Ascending aorta (tissue), 2 donors: ENCODE measurements around the gene ADNP2. TPM values are rescaled to one million over a fixed set of nuclear protein-coding genes. Genes with fewer than 3 reads are reported as not detected.

Experiments used
- DNase-seq, 2 donors: peaks; one replicate each; pipeline ENCODE4 v3.0.0-alpha.2; 2019; ENCODE audit warnings: low spot score in 2 of 2
- H3K27ac ChIP-seq, 2 donors: fragments of 200-600 bp; sonication (generic); one replicate each; pipeline ENCODE4 v1.5.1; 2016 to 2017; ENCODE audit warnings: mild to moderate bottlenecking in 1 of 2
- H3K27me3 ChIP-seq: fragments of 200-600 bp; sonication (generic); one replicate; pipeline ENCODE4 v1.5.1; 2017
- H3K36me3 ChIP-seq, 2 donors: fragments of 200-600 bp; sonication (generic); one replicate each; pipeline ENCODE4 v1.5.1; 2016
- H3K4me1 ChIP-seq, 2 donors: fragments of 200-600 bp; sonication (generic); one replicate each; pipeline ENCODE4 v1.5.1; 2016 to 2017; ENCODE audit warnings: mild to moderate bottlenecking in 1 of 2
- H3K4me3 ChIP-seq, 2 donors: fragments of 200-600 bp; sonication (generic); one replicate each; pipeline ENCODE4 v1.5.1; 2016 to 2017; ENCODE audit warnings: mild to moderate bottlenecking in 1 of 2
- H3K9me3 ChIP-seq, 2 donors: fragments of 200-600 bp; sonication (generic); one replicate each; pipeline ENCODE4 v1.5.1; 2016
- intact Hi-C: fragments of 100-400 bp; cut with DNase I; formaldehyde crosslinking; loops from one replicate; pipeline ENCODE4 v1.15.1; 2023
- total RNA-seq: library from RNA; depleted of rRNA; stranded (reverse); fragments of >200 nt; gene quantifications from one replicate; pipeline ENCODE4 v1.1.0, GENCODE V29; 2016
- TF ChIP-seq, protein P1 (sequence below), 3 experiments: fragments of 200-600 bp in 2 of 3; fragments of 450-650 bp in 1 of 3; sonication (generic) in 2 of 3; IDR thresholded peaks; one replicate each; pipeline ENCODE4 v1.5.1; 2016 to 2019; ENCODE audit warnings: antibody characterized with exemption in 3 of 3, mild to moderate bottlenecking in 1 of 3, moderate library complexity in 1 of 3

The ADNP2 gene
- total RNA-seq, 1 donor from 2014 or later: 6.8 TPM

DNA sequence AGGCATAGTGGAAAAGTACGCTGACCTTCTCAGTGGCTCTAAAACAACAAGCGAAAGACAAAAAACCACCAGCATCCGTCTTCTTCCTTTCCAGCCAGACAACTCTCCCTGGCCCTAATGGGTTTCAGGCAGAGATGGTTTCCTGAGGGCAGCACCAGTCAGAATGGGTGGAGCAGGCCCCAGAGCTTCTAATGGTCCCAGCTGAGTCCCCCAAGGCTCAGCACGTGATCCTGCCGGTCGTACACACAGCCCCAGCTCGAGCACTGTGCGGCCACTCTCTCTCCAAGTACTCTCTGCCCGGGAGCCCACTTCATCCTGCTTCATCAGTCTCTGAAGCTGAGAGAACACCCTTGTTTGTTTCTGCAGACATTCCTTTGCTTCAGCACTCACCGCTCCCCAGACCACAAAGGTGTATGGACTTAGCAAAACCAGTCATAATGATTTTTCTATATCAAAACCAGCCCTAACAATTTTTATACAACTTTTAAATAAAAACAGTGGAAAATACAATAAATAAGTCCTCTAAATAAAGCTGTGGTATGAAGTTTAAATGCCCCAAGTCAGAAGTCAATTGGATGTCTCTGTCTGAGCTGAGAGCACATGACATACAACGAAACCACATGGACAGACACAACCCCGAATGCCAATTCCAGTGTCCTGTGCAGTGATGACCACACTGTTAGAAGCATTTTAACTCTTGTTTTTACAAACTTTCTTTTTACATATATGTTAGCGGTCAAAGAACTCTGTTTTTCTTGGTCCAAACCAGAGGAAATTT, 74.4 kb downstream of the ADNP2 start:
- intact Hi-C loops: no loop called here
- TF ChIP-seq, protein P1, sequence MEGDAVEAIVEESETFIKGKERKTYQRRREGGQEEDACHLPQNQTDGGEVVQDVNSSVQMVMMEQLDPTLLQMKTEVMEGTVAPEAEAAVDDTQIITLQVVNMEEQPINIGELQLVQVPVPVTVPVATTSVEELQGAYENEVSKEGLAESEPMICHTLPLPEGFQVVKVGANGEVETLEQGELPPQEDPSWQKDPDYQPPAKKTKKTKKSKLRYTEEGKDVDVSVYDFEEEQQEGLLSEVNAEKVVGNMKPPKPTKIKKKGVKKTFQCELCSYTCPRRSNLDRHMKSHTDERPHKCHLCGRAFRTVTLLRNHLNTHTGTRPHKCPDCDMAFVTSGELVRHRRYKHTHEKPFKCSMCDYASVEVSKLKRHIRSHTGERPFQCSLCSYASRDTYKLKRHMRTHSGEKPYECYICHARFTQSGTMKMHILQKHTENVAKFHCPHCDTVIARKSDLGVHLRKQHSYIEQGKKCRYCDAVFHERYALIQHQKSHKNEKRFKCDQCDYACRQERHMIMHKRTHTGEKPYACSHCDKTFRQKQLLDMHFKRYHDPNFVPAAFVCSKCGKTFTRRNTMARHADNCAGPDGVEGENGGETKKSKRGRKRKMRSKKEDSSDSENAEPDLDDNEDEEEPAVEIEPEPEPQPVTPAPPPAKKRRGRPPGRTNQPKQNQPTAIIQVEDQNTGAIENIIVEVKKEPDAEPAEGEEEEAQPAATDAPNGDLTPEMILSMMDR (IDR thresholded peaks at IDR 0.05): no peak
- Histone ChIP-seq H3K9me3 (no peaks in the 10 kb centered on the region), H3K36me3 (no peaks in the 10 kb centered on the region), H3K4me1 (no peaks in the 10 kb centered on the region), H3K4me3 (no peak overlapping the region), H3K27me3 (no peaks in the 10 kb centered on the region), H3K27ac (no peak overlapping the region)
- no peak for DNase-seq

DNA sequence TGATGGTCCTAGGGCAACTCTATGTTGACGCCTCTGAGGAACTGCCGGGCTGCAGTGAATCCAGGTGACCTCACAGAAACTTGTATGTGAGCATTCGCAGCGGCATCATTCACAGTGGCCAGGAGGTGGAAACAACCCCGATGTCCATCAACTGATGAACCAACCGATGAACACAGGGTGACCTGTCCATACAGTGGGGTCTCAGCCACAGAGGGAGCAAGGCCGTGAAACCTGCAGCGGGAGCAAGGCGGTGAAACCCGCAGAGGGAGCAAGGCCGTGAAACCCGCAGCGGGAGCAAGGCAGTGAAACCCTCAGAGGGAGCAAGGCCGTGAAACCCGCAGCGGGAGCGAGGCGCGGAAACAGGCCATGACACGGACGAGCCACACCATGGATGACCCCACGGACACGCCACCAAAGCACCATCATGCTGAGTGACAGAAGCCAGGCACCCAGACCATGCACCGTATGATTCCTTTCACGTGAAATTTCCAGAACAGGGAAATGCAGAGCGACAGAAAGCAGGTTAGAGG, 75.2 kb downstream of the ADNP2 start:
- Histone ChIP-seq H3K9me3 (no peaks in the 10 kb centered on the region), H3K27me3 (no peaks in the 10 kb centered on the region), H3K36me3 (no peaks in the 10 kb centered on the region), H3K27ac (no peak overlapping the region), H3K4me1 (no peaks in the 10 kb centered on the region), H3K4me3 (no peak overlapping the region)
- intact Hi-C loops: no loop called here
- no peak for DNase-seq
- TF ChIP-seq, protein P1 (IDR thresholded peaks at IDR 0.05): no peak

DNA sequence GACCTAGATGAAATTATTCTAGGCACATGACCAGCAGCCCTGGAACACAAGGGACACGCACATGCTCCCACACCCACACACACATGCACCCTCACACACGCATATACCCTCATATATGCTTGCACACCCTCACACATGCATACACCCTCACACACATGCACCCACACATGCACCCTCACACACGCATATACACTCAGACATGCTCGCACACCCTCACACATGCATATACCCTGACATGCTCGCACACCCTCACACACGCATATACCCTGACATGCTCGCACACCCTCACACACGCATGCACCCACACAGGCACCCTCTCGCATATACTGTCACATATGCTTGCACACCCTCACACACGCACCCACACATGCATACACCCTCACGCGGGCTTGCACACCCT, 76.5 kb downstream of the ADNP2 start:
- H3K27ac ChIP-seq: no peak overlapping the region
- H3K4me1 ChIP-seq: no peaks in the 10 kb centered on the region
- DNase-seq: no peak
- H3K4me3 ChIP-seq: no peak overlapping the region
- no peaks in the 10 kb centered on the region for H3K9me3 ChIP-seq
- TF ChIP-seq, protein P1 (IDR thresholded peaks at IDR 0.05): no peak
- no peaks in the 10 kb centered on the region for H3K36me3 ChIP-seq
- no peaks in the 10 kb centered on the region for H3K27me3 ChIP-seq
- intact Hi-C loops: no loop called here

DNA sequence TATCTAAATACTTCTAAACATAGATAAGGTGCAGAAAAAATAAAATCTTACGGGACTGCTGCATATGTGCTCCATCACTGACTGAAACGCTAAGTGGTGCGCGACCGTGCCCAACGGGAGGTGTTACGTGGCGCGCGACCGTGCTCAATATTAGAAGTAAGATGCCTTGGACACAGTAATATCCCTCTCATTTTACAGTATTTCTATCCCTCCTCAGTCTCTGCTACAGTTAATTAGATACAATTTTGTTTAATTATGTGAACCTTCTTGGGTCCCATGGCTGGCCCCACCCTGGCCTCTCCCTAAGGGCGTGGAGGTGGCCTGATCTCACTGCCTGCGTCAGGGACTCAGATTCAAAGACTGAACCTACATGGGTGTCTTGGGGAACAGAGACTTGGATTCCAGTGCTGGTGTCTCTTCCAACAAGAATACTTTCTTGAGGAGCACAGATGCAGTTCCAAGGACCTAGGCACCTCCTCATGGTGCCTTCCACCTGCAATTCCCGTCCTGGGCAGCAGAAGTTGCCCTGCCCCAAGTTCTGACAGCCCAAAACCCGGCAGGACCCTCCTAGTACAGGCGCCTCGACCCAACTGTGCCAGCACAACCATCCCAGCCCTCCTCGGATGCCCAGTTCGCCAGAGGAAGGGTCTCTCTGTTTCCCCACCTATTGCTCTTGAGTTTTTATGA, 79.0 kb downstream of the ADNP2 start:
- DNase-seq: no peak
- Histone ChIP-seq H3K4me1 (no peaks in the 10 kb centered on the region), H3K4me3 (no peak overlapping the region), H3K36me3 (no peaks in the 10 kb centered on the region), H3K27me3 (no peaks in the 10 kb centered on the region), H3K27ac (no peak overlapping the region), H3K9me3 (no peaks in the 10 kb centered on the region)
- TF ChIP-seq, protein P1 (IDR thresholded peaks at IDR 0.05): no peak
- intact Hi-C loops: no loop called here

DNA sequence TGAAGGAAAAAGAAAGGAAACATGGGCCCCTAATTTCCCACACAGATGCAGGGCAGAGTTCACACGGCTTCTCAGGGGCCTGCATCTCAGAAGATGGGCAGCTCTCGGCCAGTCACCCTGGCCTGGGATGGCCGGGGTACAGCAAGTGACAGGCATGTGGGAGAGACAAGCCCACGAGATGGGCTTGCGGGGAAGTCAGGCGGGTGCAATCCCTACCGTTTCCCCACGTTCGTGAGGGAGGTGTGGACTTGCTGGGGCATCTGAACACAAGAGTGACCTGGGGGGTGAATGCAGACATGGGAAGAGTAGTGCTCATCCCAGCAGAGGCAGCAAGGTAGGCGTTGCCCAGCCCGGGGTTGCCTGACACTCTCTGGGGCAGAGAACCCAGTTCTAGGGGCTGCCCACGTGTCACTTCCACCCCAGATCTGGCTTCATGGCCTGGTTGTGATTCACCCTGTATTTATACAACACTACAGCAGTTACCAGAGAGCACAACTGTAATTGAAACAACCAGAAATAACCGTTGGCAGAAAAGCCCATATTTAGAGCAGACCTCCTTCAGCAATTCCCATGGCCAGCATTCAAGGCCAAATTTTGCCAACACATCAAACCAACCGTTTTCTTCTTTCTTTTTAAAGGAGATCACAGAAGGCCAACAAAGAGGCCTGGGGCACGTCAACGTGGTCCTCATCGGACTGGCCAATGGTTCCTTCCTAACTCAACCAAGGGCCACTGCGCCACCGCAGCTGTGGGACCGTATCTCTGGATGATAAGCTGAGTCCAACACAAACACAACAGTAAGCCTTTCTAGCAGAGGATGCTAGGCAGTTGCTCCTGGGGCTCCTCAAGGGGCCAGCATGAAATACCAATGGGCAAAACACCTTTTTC, 79.8 kb downstream of the ADNP2 start:
- intact Hi-C loops: no loop called here
- H3K9me3 ChIP-seq: no peaks in the 10 kb centered on the region
- H3K4me3 ChIP-seq: no peak overlapping the region

More for the DNA sequence above, 79.8 kb downstream of the ADNP2 start:
- H3K36me3 ChIP-seq: no peaks in the 10 kb centered on the region
- DNase-seq: no peak
- H3K4me1 ChIP-seq: no peaks in the 10 kb centered on the region
- TF ChIP-seq, protein P1 (IDR thresholded peaks at IDR 0.05): no peak
- H3K27me3 ChIP-seq: no peaks in the 10 kb centered on the region
- no peak overlapping the region for H3K27ac ChIP-seq
